Esophagus (tissue), 2 donors: ENCODE data around the gene LRRC46. TPM values are rescaled to one million over a fixed set of nuclear protein-coding genes. Genes with fewer than 3 reads are reported as not detected.

Experiments
- H3K27ac ChIP-seq, 2 donors: one replicate each; pipeline ENCODE4 v1.5.1; 2013; ENCODE audit warnings: low read depth in 2 of 2, mild to moderate bottlenecking in 2 of 2, inconsistent platforms in 1 of 2, low read length in 1 of 2, moderate library complexity in 1 of 2
- H3K27me3 ChIP-seq, 2 donors: one replicate each; pipeline ENCODE4 v1.6.1; 2013; ENCODE audit warnings: low read length in 2 of 2, control low read depth in 1 of 2, mild to moderate bottlenecking in 1 of 2; ENCODE audit not compliant: insufficient read depth in 2 of 2, control insufficient read depth in 1 of 2
- H3K36me3 ChIP-seq, 2 donors: one replicate each; pipeline ENCODE4 v1.6.1; 2013; ENCODE audit warnings: low read length in 1 of 2; ENCODE audit not compliant: control insufficient read depth in 2 of 2, insufficient read depth in 2 of 2
- H3K4me1 ChIP-seq, 2 donors: one replicate each; pipeline ENCODE4 v1.6.1; 2013; ENCODE audit warnings: low read length in 1 of 2; ENCODE audit not compliant: control insufficient read depth in 2 of 2, insufficient read depth in 2 of 2
- H3K4me3 ChIP-seq, 2 donors: one replicate each; pipeline ENCODE4 v1.5.1; 2013; ENCODE audit warnings: low read length in 2 of 2, mild to moderate bottlenecking in 2 of 2, low read depth in 1 of 2, moderate library complexity in 1 of 2
- H3K9me3 ChIP-seq, 2 donors: one replicate each; pipeline ENCODE4 v1.6.1; 2013; ENCODE audit warnings: mild to moderate bottlenecking in 2 of 2, low read depth in 1 of 2, low read length in 1 of 2, moderate library complexity in 1 of 2; ENCODE audit not compliant: control insufficient read depth in 2 of 2, insufficient read depth in 1 of 2
- WGBS, 2 donors: extraction: QIAGEN DNeasy Blood & Tissue Kit; methylation state at CpG; one replicate each; pipeline ENCODE4 v1.1.7; 2013; 5-methylcytosine and 5-hydroxymethylcytosine counted together
- polyA plus RNA-seq, 2 donors: library from polyadenylated mRNA; stranded (reverse); fragments of 200-250 nt; gene quantifications; one replicate each; pipeline ENCODE4 v1.2.3, GENCODE V29; 2013
- donor health status: healthy with polysubstance abuse.
- donor health status: Bipolar disorder and iron deficiency.

The LRRC46 gene
- polyA plus RNA-seq, 2 donors, result 0.25 to 0.53 TPM

DNA sequence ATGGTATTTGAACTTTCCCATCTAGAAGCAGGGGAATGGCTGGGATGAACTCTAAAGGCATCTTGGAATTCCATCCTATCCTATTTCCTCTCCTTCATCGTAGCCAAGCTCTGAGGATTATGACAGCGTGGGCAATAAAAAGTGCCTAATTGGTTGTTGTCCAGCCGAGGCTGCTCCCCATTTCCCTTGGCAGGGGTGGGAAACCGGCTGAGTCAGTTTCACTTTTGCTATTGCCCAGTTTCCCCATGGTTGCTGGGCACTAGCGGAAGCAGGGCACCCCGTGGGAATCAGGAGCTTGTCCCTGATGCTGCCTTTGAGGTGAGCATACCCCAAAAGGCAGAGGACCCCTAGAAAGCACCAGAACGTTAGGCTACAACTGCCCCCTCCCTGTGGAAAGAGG is 50.8 kb downstream of the LRRC46 start:
- no peaks in the 10 kb centered on the region for H3K36me3 ChIP-seq
- H3K4me1 ChIP-seq, result peaks cover 0 to 11% of the 10 kb centered on the region in 2 donors
- WGBS, 2 donors, result 19 to 27% methylated on average over 7 of the region's 7 CpGs
- no peak overlapping the region for H3K27ac ChIP-seq
- no peak overlapping the region for H3K4me3 ChIP-seq
- H3K9me3 ChIP-seq, result no peaks in the 10 kb centered on the region
- no peaks in the 10 kb centered on the region for H3K27me3 ChIP-seq

DNA sequence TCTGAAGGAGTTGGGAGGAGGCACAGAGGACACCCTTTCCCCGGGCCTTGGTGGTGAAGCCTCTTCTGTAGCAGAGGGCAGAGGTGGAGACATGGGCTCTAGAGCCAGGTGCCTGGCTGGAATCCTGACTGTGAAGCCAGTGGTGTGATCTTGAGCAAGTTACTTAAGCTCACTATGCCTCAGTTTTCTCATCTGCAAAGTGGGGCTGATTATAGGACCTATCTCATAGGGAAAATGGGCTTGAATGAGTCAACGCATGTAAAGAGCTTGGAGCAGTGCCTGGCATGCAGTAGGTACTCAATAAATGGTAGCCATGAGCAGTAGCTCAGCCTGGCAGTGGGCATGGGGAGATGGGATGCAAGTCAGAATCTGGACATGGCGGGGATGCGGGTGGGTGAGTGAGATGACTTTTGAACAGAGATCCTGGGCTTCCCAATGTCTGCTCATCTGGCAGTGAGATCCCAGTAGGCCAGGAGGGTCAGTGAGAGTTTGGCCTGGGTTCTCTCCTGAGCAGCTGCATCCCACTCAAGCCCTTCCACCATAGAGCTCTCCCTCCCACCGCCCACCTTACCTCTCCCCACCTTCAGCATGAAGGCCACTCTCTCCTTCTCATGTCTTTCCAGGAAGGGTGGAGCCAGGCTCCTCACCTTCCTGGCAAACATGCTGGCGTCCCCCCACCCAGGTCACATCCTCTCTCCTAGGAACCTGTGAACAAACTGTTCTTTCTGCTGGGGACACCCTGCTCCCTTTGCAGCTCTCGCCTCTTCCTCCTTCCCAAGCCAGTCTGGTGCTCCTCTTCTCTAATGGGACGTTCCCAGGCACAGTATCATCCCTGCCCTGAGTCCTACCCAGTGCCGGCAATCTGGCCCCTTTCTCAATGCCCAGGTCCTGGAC is 51.5 kb downstream of the LRRC46 start:
- Histone ChIP-seq H3K27me3 (no peaks in the 10 kb centered on the region), H3K36me3 (no peaks in the 10 kb centered on the region), H3K4me3 (no peak overlapping the region), H3K9me3 (no peaks in the 10 kb centered on the region), H3K4me1 (peaks cover 0 to 11% of the 10 kb centered on the region in 2 donors), H3K27ac (no peak overlapping the region)
- 73 to 78% methylated on average over 9 of the region's 9 CpGs for WGBS, 2 donors

DNA sequence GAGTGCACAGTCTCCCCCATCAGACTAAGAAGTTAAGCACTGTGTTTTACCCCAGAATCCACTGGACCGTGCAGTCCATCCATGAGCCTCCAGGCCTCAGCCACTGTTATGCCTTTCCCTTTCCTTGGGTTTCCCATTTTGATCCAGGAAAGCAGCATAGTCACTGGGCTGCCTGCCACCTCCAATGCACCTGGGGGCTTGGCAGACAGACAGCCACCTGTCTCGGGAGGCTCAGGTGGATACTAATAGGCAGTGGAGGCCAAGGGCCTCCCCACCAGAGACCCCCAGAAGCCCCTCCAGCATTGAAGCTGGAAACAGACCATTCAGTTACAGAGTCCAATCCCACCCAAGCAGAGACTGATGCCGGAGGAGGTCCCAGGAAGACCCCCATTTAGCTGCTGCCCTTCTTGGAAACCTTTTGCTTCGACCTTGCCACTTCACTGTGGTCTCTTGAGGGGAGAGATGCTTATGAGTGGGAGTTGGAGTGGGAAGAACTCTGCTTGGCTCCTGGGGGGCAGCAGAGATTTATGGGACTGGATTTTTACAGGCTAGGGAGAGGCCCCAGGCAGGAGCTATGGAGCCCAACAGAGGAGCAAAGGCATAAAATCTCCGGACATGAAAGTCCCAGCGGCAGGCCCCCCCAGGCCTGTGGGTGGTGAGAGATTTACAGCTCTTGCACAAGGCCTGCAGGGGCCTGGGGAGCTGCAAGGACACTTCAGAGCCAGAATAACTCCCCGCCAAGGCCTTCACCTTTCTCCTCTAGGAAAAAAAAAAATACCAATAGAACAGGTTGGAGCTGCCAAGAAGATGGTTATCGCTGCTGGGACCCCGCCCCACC is 52.3 kb downstream of the LRRC46 start:
- no peak overlapping the region for H3K4me3 ChIP-seq
- no peaks in the 10 kb centered on the region for H3K27me3 ChIP-seq
- peaks cover 0 to 11% of the 10 kb centered on the region in 2 donors for H3K4me1 ChIP-seq
- H3K9me3 ChIP-seq, result no peaks in the 10 kb centered on the region
- H3K27ac ChIP-seq, result no peak overlapping the region
- no peaks in the 10 kb centered on the region for H3K36me3 ChIP-seq
- WGBS, 2 donors, result 56 to 59% methylated on average over 9 of the region's 9 CpGs

- 29 to 33% methylated on average over 5 of the region's 5 CpGs for WGBS, 2 donors
- Histone ChIP-seq H3K4me1 (peaks cover 0 to 11% of the 10 kb centered on the region in 2 donors), H3K27ac (no peak overlapping the region), H3K36me3 (no peaks in the 10 kb centered on the region), H3K9me3 (no peaks in the 10 kb centered on the region), H3K27me3 (no peaks in the 10 kb centered on the region), H3K4me3 (no peak overlapping the region)
Observed at GRCh38 chr17:47884427-47884740, 52.9 kb downstream of the LRRC46 start.

- Histone ChIP-seq H3K27ac (peak overlapping the region in 1 of 2 donors; percentile 6), H3K9me3 (no peaks in the 10 kb centered on the region), H3K36me3 (no peaks in the 10 kb centered on the region), H3K4me1 (peaks cover 0 to 11% of the 10 kb centered on the region in 2 donors), H3K4me3 (no peak overlapping the region), H3K27me3 (no peaks in the 10 kb centered on the region)
- WGBS, 2 donors, result 42 to 44% methylated on average over 11 of the region's 11 CpGs
Observed at GRCh38 chr17:47884905-47885730, 53.6 kb downstream of the LRRC46 start.

Other genes with a start within 250 kb of the LRRC46 start
- 10 to 100 TPM; 40.8 to 75.5 TPM for gene KPNB1, start 181.8 kb upstream of the LRRC46 start, polyA plus RNA-seq
- 10 to 100 TPM in 1 of 2 donors, 1 to 10 TPM in 1; 9.2 to 17.1 TPM for gene TBKBP1, start 137.5 kb upstream of the LRRC46 start, polyA plus RNA-seq
- gene TBX21, start 98.4 kb upstream of the LRRC46 start, polyA plus RNA-seq, result under 1 TPM; 0.18 to 0.24 TPM
- gene OSBPL7, start 9.9 kb upstream of the LRRC46 start, polyA plus RNA-seq, result 1 to 10 TPM; 1.9 to 3.7 TPM
- 10 to 100 TPM; 17.5 to 30.4 TPM for gene MRPL10, start 129 bp upstream of the LRRC46 start, polyA plus RNA-seq
- 10 to 100 TPM; 28.6 to 34.7 TPM for gene SCRN2, start 9.6 kb downstream of the LRRC46 start, polyA plus RNA-seq
- 1 to 10 TPM; 3.8 to 6.1 TPM for gene SP6, start 19.5 kb downstream of the LRRC46 start, polyA plus RNA-seq
- gene SP2, start 64.6 kb downstream of the LRRC46 start, polyA plus RNA-seq, result 10 to 100 TPM in 1 of 2 donors, 1 to 10 TPM in 1; 5.4 to 10.7 TPM
- 1 to 10 TPM; 9.5 to 9.6 TPM for gene PNPO, start 109.9 kb downstream of the LRRC46 start, polyA plus RNA-seq
- gene PRR15L, start 126.2 kb downstream of the LRRC46 start, polyA plus RNA-seq, result 10 to 100 TPM in 1 of 2 donors, 1 to 10 TPM in 1; 8.8 to 15.2 TPM
- 100 to 1,000 TPM; 103 to 217 TPM for gene CDK5RAP3, start 139.4 kb downstream of the LRRC46 start, polyA plus RNA-seq
- gene COPZ2, start 206.1 kb downstream of the LRRC46 start, polyA plus RNA-seq, result 10 to 100 TPM in 1 of 2 donors, 1 to 10 TPM in 1; 8.4 to 12.9 TPM
- gene NFE2L1, start 216.7 kb downstream of the LRRC46 start, polyA plus RNA-seq, result 10 to 100 TPM; 39.4 to 45.7 TPM